HFFc6 (cell line): ENCODE data around the gene MIAT. TPM values are rescaled to one million over a fixed set of nuclear protein-coding genes. Genes with fewer than 3 reads are reported as not detected.

ENCODE experiments used
- DNase-seq: peaks from one replicate; pipeline ENCODE4 v3.0.0-alpha.2; 2018
- H3K27ac Mint-ChIP-seq: 2 replicates; pipeline ENCODE4 v1.8.0; 2020; ENCODE audit warnings: mild to moderate bottlenecking, mixed read lengths
- H3K27me3 Mint-ChIP-seq: 2 replicates; pipeline ENCODE4 v1.8.0; 2021; ENCODE audit warnings: mild to moderate bottlenecking, moderate library complexity, mixed read lengths; ENCODE audit not compliant: insufficient read depth
- H3K36me3 Mint-ChIP-seq: 2 replicates; pipeline ENCODE4 v1.8.0; 2021; ENCODE audit warnings: low read depth, mixed read lengths
- H3K4me1 Mint-ChIP-seq: 2 replicates; pipeline ENCODE4 v1.8.0; 2020; ENCODE audit warnings: low read depth, mixed read lengths
- H3K4me3 Mint-ChIP-seq: 2 replicates; pipeline ENCODE4 v1.8.0; 2020; ENCODE audit warnings: mild to moderate bottlenecking, moderate library complexity, mixed read lengths
- H3K9me3 Mint-ChIP-seq: 2 replicates; pipeline ENCODE4 v1.8.0; 2020; ENCODE audit warnings: mild to moderate bottlenecking, mixed read lengths
- total RNA-seq, 6 experiments: library from RNA; stranded (reverse); fragmentation: NEBNext Ultra II Directional; extraction: Animal tissue kit (Norgen Biotek cat#: 25700); gene quantifications; 2 replicates in 1 of 6; 3 replicates in 5 of 6; pipeline ENCODE4 v1.2.3, GENCODE V29; 2021
- TF ChIP-seq, protein P1 (sequence below): fragments of 200-600 bp; sonication (generic); IDR thresholded peaks from 2 replicates; pipeline ENCODE4 v1.5.0; 2021; ENCODE audit warnings: antibody characterized with exemption, mild to moderate bottlenecking

Gene MIAT
- total RNA-seq, 6 experiments from 2014 or later, result 0.55 to 0.89 (median 0.75) TPM

DNA sequence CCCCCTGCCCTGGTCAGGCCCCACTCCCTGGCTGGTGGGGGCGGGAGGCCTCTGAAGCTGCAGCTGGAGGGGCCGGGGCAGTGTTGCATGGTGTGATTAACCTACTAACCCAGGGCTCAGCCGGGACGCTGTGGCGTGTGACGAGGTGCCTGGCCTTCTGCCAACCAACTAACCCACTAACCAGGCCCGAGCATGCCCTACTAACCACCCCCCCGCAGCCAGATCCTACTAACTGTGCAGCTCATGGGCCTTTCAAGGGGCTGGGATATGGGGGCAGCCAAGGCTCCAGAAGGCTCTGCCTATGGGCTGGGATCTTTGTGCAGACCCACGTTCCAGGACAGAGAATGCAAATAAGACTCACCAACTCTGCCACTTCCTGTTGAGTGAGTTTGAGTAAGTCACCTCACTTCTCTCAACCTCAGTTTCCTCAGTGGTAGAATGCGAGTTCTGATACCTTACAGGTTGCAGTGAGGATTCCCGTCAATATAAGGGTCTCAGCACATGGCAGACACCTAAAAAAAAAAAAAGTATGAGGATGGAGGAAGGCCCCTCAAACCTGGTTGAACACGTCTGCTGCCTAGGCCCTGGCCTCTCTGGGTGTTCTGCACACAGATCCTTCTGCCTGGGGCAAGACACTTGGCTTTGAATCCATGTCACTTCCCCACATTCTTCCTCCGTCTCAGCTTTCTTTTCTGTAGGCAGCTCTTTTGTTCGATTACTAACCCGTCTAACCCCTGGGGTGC, 14.1 kb downstream of the MIAT start:
- Mint-ChIP-seq H3K27ac (peak overlapping the region; percentile 99), H3K4me1 (peaks cover 46% of the 10 kb centered on the region), H3K4me3 (peak overlapping the region; percentile 92; the same call in 1 of the 2 replicates), H3K27me3 (peaks cover 2% of the 10 kb centered on the region; the same call in 1 of the 2 replicates), H3K9me3 (no peaks in the 10 kb centered on the region), H3K36me3 (peaks cover 13% of the 10 kb centered on the region)
- no peak for DNase-seq
- TF ChIP-seq, protein P1, sequence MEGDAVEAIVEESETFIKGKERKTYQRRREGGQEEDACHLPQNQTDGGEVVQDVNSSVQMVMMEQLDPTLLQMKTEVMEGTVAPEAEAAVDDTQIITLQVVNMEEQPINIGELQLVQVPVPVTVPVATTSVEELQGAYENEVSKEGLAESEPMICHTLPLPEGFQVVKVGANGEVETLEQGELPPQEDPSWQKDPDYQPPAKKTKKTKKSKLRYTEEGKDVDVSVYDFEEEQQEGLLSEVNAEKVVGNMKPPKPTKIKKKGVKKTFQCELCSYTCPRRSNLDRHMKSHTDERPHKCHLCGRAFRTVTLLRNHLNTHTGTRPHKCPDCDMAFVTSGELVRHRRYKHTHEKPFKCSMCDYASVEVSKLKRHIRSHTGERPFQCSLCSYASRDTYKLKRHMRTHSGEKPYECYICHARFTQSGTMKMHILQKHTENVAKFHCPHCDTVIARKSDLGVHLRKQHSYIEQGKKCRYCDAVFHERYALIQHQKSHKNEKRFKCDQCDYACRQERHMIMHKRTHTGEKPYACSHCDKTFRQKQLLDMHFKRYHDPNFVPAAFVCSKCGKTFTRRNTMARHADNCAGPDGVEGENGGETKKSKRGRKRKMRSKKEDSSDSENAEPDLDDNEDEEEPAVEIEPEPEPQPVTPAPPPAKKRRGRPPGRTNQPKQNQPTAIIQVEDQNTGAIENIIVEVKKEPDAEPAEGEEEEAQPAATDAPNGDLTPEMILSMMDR, result no peak

DNA sequence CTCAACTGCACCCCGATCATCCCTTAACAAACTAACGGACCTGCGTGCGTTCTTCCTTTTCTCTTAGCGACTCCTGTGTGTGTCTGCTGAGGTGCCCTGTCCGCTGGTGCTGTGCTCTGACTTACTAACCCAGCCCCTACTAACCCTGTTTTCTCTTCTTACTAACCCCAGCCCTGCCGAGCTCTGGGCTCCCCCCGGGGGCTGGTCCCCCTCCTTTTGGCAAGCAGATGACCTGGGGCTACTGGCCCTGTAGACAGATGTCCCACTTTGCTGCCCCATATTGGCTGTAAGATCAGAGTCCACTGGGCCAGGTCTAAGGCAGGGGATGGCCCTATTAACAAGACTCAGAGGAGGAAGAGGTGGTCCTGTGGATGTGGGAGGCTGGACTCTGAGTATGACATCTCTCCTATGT, 14.7 kb downstream of the MIAT start:
- DNase-seq, result no peak
- peak overlapping the region; percentile 99 for H3K27ac Mint-ChIP-seq
- TF ChIP-seq, protein P1, result no peak
- H3K4me1 Mint-ChIP-seq, result peaks cover 45% of the 10 kb centered on the region
- H3K36me3 Mint-ChIP-seq, result peaks cover 13% of the 10 kb centered on the region
- H3K4me3 Mint-ChIP-seq, result peak overlapping the region; percentile 92
- no peaks in the 10 kb centered on the region for H3K9me3 Mint-ChIP-seq
- peaks cover 2% of the 10 kb centered on the region; the same call in 1 of the 2 replicates for H3K27me3 Mint-ChIP-seq

DNA sequence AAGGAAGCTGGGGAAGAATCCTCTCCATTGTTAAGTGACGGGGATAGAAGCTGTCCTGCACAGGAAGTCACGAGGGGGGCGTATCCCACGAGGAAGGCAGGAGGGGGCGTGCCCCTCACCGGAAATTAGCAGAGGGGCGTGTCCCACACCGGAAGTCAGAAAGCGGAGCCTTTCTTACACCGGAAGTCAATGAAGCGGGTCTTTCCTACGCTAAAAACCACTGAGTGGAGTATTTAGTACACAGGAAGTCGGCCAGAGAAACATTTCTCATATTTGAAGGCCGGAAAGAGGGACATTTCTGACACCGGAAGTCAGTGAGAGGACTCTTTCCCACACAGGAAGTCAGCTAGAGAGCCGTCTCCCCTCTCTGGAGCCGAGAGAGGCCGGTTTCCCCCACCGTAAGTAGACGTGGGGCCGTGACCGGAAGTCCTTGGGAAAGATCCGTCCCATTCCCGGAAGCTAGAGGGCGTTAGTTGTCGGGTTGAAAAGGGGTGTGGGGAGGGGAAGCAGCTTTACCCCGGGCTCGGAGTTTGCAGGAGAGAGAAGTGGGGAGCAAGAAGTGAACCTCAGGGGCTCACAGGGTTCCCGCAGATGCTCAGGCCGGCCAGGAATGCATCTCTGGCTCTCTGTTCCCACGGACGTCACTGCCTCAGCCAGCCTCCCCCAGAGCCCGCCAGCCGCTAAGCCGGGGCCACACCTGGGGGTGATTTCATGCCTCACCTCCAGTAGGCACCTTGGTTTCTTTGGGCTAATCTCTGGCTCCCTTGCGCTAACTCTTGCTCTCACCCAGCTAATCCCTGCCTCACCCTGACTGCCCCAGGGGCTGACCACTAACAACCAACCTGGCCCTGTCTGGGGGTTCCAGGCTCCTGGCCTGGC, 15.4 kb downstream of the MIAT start:
- Mint-ChIP-seq H3K27me3 (peaks cover 2% of the 10 kb centered on the region; the same call in 1 of the 2 replicates), H3K27ac (peak overlapping the region; percentile 99), H3K4me1 (peaks cover 45% of the 10 kb centered on the region), H3K4me3 (peak overlapping the region; percentile 92), H3K9me3 (no peaks in the 10 kb centered on the region), H3K36me3 (peaks cover 13% of the 10 kb centered on the region)
- TF ChIP-seq, protein P1, result peak; percentile 75
- peak; percentile 92 for DNase-seq

DNA sequence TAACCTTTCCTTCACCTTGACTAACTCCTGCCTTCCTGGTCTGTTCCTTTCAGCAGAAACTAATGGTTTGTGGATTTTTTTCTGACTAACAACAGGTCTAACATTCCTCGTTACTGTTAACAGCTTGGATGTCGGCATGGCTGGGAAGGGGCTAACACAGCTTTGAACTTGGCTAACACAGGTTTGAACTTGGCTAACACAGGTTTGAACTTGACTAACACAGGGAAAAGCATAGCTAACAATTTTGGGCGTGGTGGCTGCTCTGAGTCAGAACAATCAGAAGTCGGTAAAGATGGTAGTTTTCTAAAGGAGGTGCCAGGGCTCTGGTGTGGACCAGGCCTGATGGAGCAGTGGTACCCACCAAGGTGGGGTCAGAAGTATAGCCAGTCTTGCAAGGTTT, 16.1 kb downstream of the MIAT start:
- Mint-ChIP-seq H3K4me1 (peaks cover 45% of the 10 kb centered on the region), H3K27me3 (peaks cover 2% of the 10 kb centered on the region; the same call in 1 of the 2 replicates), H3K27ac (peak overlapping the region; percentile 99), H3K36me3 (peaks cover 13% of the 10 kb centered on the region), H3K4me3 (peak overlapping the region; percentile 92), H3K9me3 (no peaks in the 10 kb centered on the region)
- DNase-seq, result no peak
- TF ChIP-seq, protein P1, result no peak

DNA sequence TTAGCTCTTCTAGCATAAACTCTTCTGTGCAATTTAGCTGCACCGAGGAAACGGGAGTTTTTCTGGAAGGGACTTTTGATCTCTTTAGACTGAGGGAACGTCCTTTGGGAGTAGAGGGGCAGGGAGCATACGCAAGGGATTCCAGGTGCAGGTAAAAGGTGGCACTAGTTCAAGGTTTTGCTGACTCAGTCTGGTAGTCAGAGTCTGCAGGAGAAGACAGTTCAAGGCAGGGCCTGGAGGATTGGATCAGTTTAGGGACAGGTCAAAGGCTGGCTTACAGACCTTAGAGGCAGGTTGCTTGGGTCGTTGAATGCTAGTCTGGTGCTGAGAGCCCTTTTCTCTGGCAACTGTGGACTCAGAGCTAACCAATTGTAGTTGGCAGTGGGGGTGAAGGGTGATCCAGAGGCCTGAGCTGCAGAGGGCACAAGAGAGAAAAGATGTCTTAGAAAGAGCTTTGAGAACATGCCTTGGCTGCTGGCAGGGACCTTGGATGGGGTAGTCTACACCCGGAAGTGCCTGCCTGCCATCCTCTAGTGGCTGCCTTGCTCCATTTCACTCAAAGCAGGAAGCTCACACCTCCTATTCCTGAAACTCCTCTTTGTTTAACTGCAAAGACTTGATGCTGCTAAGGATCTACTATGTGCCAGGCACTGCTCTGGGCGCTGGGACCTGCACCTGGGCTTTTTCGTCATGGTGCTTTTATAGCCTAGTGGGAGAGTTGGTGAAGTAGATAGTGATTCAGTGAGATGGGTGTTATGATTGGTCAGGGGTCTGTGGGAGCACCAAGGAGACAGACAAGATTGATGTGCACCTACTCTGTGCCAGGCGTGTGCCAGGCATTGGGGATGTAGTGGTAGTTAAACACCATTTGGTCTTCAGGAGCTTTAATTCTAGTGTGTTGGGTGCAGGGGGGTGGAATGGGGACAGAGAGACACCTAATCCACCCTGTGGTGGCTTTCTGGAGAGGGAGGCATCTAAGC, 17.1 kb downstream of the MIAT start:
- H3K36me3 Mint-ChIP-seq, result peaks cover 13% of the 10 kb centered on the region
- H3K27me3 Mint-ChIP-seq, result peaks cover 2% of the 10 kb centered on the region; the same call in 1 of the 2 replicates
- TF ChIP-seq, protein P1, result no peak
- H3K9me3 Mint-ChIP-seq, result no peaks in the 10 kb centered on the region
- peak overlapping the region; percentile 92 for H3K4me3 Mint-ChIP-seq
- peaks cover 47% of the 10 kb centered on the region for H3K4me1 Mint-ChIP-seq
- no peak for DNase-seq
- H3K27ac Mint-ChIP-seq, result peak overlapping the region; percentile 99
